Measurements from ENCODE around the gene CASP7.

CASP7 gene

GRCh38 chr10:113704637-113705343, 25.1 kb downstream of the CASP7 start:
- H4K91ac ChIP-seq (ENCODE audit: low read length): no peak overlapping the region
- 55% methylated on average over 5 of the region's 6 CpGs for WGBS
- H3K4me3 ChIP-seq (ENCODE audit: insufficient read depth in 1 of 2, low read depth in 1 of 2, low read length in 2 of 2): no peak overlapping the region
- no peak overlapping the region for H3K4ac ChIP-seq (ENCODE audit: low read depth in 1 of 2, low read length in 2 of 2)
- H4K8ac ChIP-seq (ENCODE audit: low read length): peak overlapping the region; percentile 61
- no peak overlapping the region for H3K23ac ChIP-seq (ENCODE audit: low read length in 2 of 2)
- H3K27ac ChIP-seq (ENCODE audit: low read length, poor library complexity, severe bottlenecking): no peak overlapping the region
- no peak overlapping the region for H2BK120ac ChIP-seq (ENCODE audit: low read depth, low read length)
- H3K18ac ChIP-seq (ENCODE audit: low read depth in 1 of 2, low read length in 2 of 2): no peak overlapping the region
- peaks cover 13% of the 10 kb centered on the region for H3K4me1 ChIP-seq (ENCODE audit: control insufficient read depth, insufficient read depth, low read depth, low read length)
- no peak overlapping the region for H2AFZ ChIP-seq (ENCODE audit: low read depth, low read length)
- H2BK15ac ChIP-seq (ENCODE audit: low read depth, poor library complexity, severe bottlenecking): no peak overlapping the region
- no peak overlapping the region for H2BK5ac ChIP-seq (ENCODE audit: low read depth, low read length, poor library complexity, severe bottlenecking)
- H3K14ac ChIP-seq (ENCODE audit: low read length in 2 of 2): no peak overlapping the region
- H2BK12ac ChIP-seq (ENCODE audit: low read length in 2 of 2): no peak overlapping the region
- H3K27me3 ChIP-seq (ENCODE audit: control insufficient read depth in 1 of 2, insufficient read depth in 1 of 2, low read length in 2 of 2): no peaks in the 10 kb centered on the region
- peaks cover 5 to 47% of the 10 kb centered on the region in 2 experiments for H3K36me3 ChIP-seq (ENCODE audit: control insufficient read depth in 1 of 2, insufficient read depth in 2 of 2, low read depth in 1 of 2, low read length in 2 of 2)
- peak; percentile 70 for DNase-seq
- no peaks in the 10 kb centered on the region for H3K9me3 ChIP-seq (ENCODE audit: control insufficient read depth, low read length)
- no peak overlapping the region for H3K9ac ChIP-seq (ENCODE audit: low read length)
- H3K79me1 ChIP-seq (replicated peaks; ENCODE audit: low read length, poor library complexity, severe bottlenecking): peaks cover 25% of the 10 kb centered on the region
- H3K4me2 ChIP-seq (ENCODE audit: low read length, poor library complexity, severe bottlenecking): no peak overlapping the region
- no peak overlapping the region for H2AK5ac ChIP-seq (ENCODE audit: low read length, severe bottlenecking)

DNA sequence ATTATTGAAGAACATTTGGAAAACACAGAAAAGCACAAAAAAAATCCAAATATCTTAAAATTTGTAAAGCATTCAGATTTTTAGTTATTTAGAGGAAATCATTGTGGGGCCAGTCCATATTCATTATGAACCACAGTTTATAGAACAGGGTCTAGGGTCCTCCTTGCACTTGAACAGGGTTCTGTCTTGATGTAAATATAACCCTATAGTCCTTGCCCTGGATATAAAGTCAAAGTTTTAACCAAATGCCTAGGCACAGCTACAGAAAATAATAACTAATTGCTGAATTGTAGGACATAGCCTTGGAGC, 25.6 kb downstream of the CASP7 start:
- no peak overlapping the region for H3K27ac ChIP-seq (ENCODE audit: low read length, poor library complexity, severe bottlenecking)
- H3K23ac ChIP-seq (ENCODE audit: low read length in 2 of 2): no peak overlapping the region
- H3K4me1 ChIP-seq (ENCODE audit: control insufficient read depth, insufficient read depth, low read depth, low read length): peaks cover 13% of the 10 kb centered on the region
- peak overlapping the region in 1 of 2 experiments; percentile 28 for H2BK12ac ChIP-seq (ENCODE audit: low read length in 2 of 2)
- H2BK15ac ChIP-seq (ENCODE audit: low read depth, poor library complexity, severe bottlenecking): no peak overlapping the region
- H3K36me3 ChIP-seq (ENCODE audit: control insufficient read depth in 1 of 2, insufficient read depth in 2 of 2, low read depth in 1 of 2, low read length in 2 of 2): peaks cover 5 to 42% of the 10 kb centered on the region in 2 experiments
- H3K4ac ChIP-seq (ENCODE audit: low read depth in 1 of 2, low read length in 2 of 2): no peak overlapping the region
- H3K79me1 ChIP-seq (replicated peaks; ENCODE audit: low read length, poor library complexity, severe bottlenecking): peaks cover 25% of the 10 kb centered on the region
- H3K4me2 ChIP-seq (ENCODE audit: low read length, poor library complexity, severe bottlenecking): no peak overlapping the region
- no peak overlapping the region for H4K8ac ChIP-seq (ENCODE audit: low read length)
- H2BK5ac ChIP-seq (ENCODE audit: low read depth, low read length, poor library complexity, severe bottlenecking): no peak overlapping the region
- H4K91ac ChIP-seq (ENCODE audit: low read length): no peak overlapping the region
- no peak overlapping the region for H2AK5ac ChIP-seq (ENCODE audit: low read length, severe bottlenecking)
- H3K27me3 ChIP-seq (ENCODE audit: control insufficient read depth in 1 of 2, insufficient read depth in 1 of 2, low read length in 2 of 2): no peaks in the 10 kb centered on the region
- H2AFZ ChIP-seq (ENCODE audit: low read depth, low read length): no peak overlapping the region
- no peak overlapping the region for H2BK120ac ChIP-seq (ENCODE audit: low read depth, low read length)
- peak overlapping the region in 1 of 2 experiments; percentile 66 for H3K18ac ChIP-seq (ENCODE audit: low read depth in 1 of 2, low read length in 2 of 2)
- H3K14ac ChIP-seq (ENCODE audit: low read length in 2 of 2): no peak overlapping the region
- no peak overlapping the region for H3K4me3 ChIP-seq (ENCODE audit: insufficient read depth in 1 of 2, low read depth in 1 of 2, low read length in 2 of 2)
- no peak overlapping the region for H3K9ac ChIP-seq (ENCODE audit: low read length)
- H3K9me3 ChIP-seq (ENCODE audit: control insufficient read depth, low read length): no peaks in the 10 kb centered on the region
- DNase-seq: no peak

DNA sequence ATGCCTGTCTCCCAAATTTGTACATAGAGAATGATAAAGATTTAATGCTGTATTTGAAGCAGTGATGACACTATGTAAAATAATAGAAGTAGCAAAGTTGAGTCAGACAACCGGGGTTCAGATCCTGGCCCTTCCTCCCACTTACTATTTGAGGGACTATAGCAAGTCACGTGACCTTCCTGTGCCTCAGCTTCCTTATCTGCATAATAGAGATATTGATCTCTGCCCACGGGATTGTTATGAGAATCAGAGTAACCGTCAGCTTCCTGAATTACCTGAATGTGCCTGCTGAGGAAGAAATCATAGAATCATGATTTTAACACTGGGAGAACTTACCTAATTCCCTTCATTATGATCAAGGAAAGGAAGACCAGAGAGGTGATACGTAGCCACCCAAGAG, 26.9 kb downstream of the CASP7 start:
- WGBS: 90% methylated on average over 4 of the region's 5 CpGs
- Histone ChIP-seq H3K36me3 (ENCODE audit: control insufficient read depth in 1 of 2, insufficient read depth in 2 of 2, low read depth in 1 of 2, low read length in 2 of 2) (peaks cover 2 to 38% of the 10 kb centered on the region in 2 experiments), H2BK12ac (ENCODE audit: low read length in 2 of 2) (peak overlapping the region in 1 of 2 experiments; percentile 80), H3K4me3 (ENCODE audit: insufficient read depth in 1 of 2, low read depth in 1 of 2, low read length in 2 of 2) (no peak overlapping the region), H3K18ac (ENCODE audit: low read depth in 1 of 2, low read length in 2 of 2) (peak overlapping the region in 1 of 2 experiments; percentile 61), H3K4ac (ENCODE audit: low read depth in 1 of 2, low read length in 2 of 2) (no peak overlapping the region), H3K23ac (ENCODE audit: low read length in 2 of 2) (no peak overlapping the region), H3K14ac (ENCODE audit: low read length in 2 of 2) (no peak overlapping the region), H3K9ac (ENCODE audit: low read length) (no peak overlapping the region), H2BK5ac (ENCODE audit: low read depth, low read length, poor library complexity, severe bottlenecking) (no peak overlapping the region), H2BK15ac (ENCODE audit: low read depth, poor library complexity, severe bottlenecking) (peak overlapping the region; percentile 70), H4K91ac (ENCODE audit: low read length) (no peak overlapping the region), H3K27me3 (ENCODE audit: control insufficient read depth in 1 of 2, insufficient read depth in 1 of 2, low read length in 2 of 2) (no peaks in the 10 kb centered on the region), H2AFZ (ENCODE audit: low read depth, low read length) (no peak overlapping the region), H2BK120ac (ENCODE audit: low read depth, low read length) (no peak overlapping the region), H3K79me1 (replicated peaks; ENCODE audit: low read length, poor library complexity, severe bottlenecking) (peaks cover 31% of the 10 kb centered on the region), H3K9me3 (ENCODE audit: control insufficient read depth, low read length) (no peaks in the 10 kb centered on the region), H3K4me1 (ENCODE audit: control insufficient read depth, insufficient read depth, low read depth, low read length) (peaks cover 20% of the 10 kb centered on the region), H3K4me2 (ENCODE audit: low read length, poor library complexity, severe bottlenecking) (no peak overlapping the region), H3K27ac (ENCODE audit: low read length, poor library complexity, severe bottlenecking) (no peak overlapping the region), H4K8ac (ENCODE audit: low read length) (no peak overlapping the region), H2AK5ac (ENCODE audit: low read length, severe bottlenecking) (peak overlapping the region; percentile 51)
- no peak for DNase-seq

DNA sequence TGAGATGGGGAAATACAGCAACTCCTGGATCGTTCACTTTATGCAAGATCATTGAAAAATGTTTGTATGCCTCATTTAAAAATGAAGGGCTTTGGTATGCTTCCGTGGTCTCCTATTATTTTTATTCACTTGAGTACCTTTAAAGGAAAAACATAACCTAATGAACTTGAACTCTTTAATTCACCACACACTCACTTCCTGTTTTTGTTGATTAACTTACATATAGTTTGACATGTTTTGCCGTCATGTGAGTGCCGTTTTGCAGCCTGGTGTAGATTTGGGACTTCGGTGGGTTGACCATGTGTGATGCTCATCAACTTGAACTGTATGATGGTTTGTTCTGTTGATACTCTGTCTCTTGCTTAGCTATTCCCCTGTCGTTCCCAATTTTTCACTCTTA, 28.9 kb downstream of the CASP7 start:
- H3K4me1 ChIP-seq (ENCODE audit: control insufficient read depth, insufficient read depth, low read depth, low read length): peaks cover 22% of the 10 kb centered on the region
- peak overlapping the region; percentile 88 for H3K27ac ChIP-seq (ENCODE audit: low read length, poor library complexity, severe bottlenecking)
- no peak overlapping the region for H2AFZ ChIP-seq (ENCODE audit: low read depth, low read length)
- no peak overlapping the region for H3K4me3 ChIP-seq (ENCODE audit: insufficient read depth in 1 of 2, low read depth in 1 of 2, low read length in 2 of 2)
- H4K8ac ChIP-seq (ENCODE audit: low read length): peak overlapping the region; percentile 39
- no peak overlapping the region for H3K9ac ChIP-seq (ENCODE audit: low read length)
- H2BK5ac ChIP-seq (ENCODE audit: low read depth, low read length, poor library complexity, severe bottlenecking): no peak overlapping the region
- peak overlapping the region; percentile 40 to 45 for H2BK12ac ChIP-seq (ENCODE audit: low read length in 2 of 2)
- peak overlapping the region; percentile 20 for H3K4me2 ChIP-seq (ENCODE audit: low read length, poor library complexity, severe bottlenecking)
- no peak overlapping the region for H3K14ac ChIP-seq (ENCODE audit: low read length in 2 of 2)
- peak overlapping the region in 1 of 2 experiments; percentile 82 for H3K18ac ChIP-seq (ENCODE audit: low read depth in 1 of 2, low read length in 2 of 2)
- no peak overlapping the region for H2AK5ac ChIP-seq (ENCODE audit: low read length, severe bottlenecking)
- no peak overlapping the region for H4K91ac ChIP-seq (ENCODE audit: low read length)
- whole genome bisulfite sequencing: 81% methylated on average over 3 of the region's 6 CpGs
- H2BK15ac ChIP-seq (ENCODE audit: low read depth, poor library complexity, severe bottlenecking): no peak overlapping the region
- H3K36me3 ChIP-seq (ENCODE audit: control insufficient read depth in 1 of 2, insufficient read depth in 2 of 2, low read depth in 1 of 2, low read length in 2 of 2): peaks cover 2 to 31% of the 10 kb centered on the region in 2 experiments
- peak overlapping the region in 1 of 2 experiments; percentile 35 for H3K4ac ChIP-seq (ENCODE audit: low read depth in 1 of 2, low read length in 2 of 2)
- H3K79me1 ChIP-seq (replicated peaks; ENCODE audit: low read length, poor library complexity, severe bottlenecking): peaks cover 31% of the 10 kb centered on the region
- no peak overlapping the region for H3K23ac ChIP-seq (ENCODE audit: low read length in 2 of 2)
- H2BK120ac ChIP-seq (ENCODE audit: low read depth, low read length): no peak overlapping the region
- H3K9me3 ChIP-seq (ENCODE audit: control insufficient read depth, low read length): no peaks in the 10 kb centered on the region
- H3K27me3 ChIP-seq (ENCODE audit: control insufficient read depth in 1 of 2, insufficient read depth in 1 of 2, low read length in 2 of 2): no peaks in the 10 kb centered on the region
- DNase-seq: peak; percentile 8

Data from mesenchymal stem cell (in vitro differentiated cells and primary cell).